Endodermal cell (in vitro differentiated cells): ENCODE results near the gene SEMA6C. TPM values are rescaled to one million over a fixed set of nuclear protein-coding genes. Genes with fewer than 3 reads are reported as not detected.

Source experiments
- DNase-seq: peaks from one replicate; pipeline ENCODE4 v3.0.0-alpha.2; 2017
- H3K27ac ChIP-seq: 2 replicates; pipeline ENCODE4 v1.5.1; 2013; ENCODE audit warnings: mild to moderate bottlenecking, low read depth, low read length, moderate library complexity
- H3K27me3 ChIP-seq: 2 replicates; pipeline ENCODE4 v1.6.1; 2013; ENCODE audit warnings: mild to moderate bottlenecking, low read length, moderate library complexity; ENCODE audit not compliant: insufficient read depth, control insufficient read depth, poor library complexity, severe bottlenecking
- H3K36me3 ChIP-seq: 2 replicates; pipeline ENCODE4 v1.7.0; 2013; ENCODE audit warnings: mild to moderate bottlenecking, low read length, moderate library complexity; ENCODE audit not compliant: control insufficient read depth, insufficient read depth
- H3K4me1 ChIP-seq: one replicate; pipeline ENCODE4 v1.7.0; 2013; ENCODE audit warnings: low read length; ENCODE audit not compliant: control insufficient read depth, insufficient read depth
- H3K4me3 ChIP-seq: 2 replicates; pipeline ENCODE4 v1.5.1; 2013; ENCODE audit warnings: mild to moderate bottlenecking, low read length, moderate library complexity
- H3K9ac ChIP-seq: 2 replicates; pipeline ENCODE4 v1.6.1; 2013; ENCODE audit warnings: mild to moderate bottlenecking, low read length, moderate library complexity; ENCODE audit not compliant: poor library complexity, severe bottlenecking; ENCODE audit errors: extremely low read depth
- H3K9me3 ChIP-seq: 2 replicates; pipeline ENCODE4 v1.6.1; 2013; ENCODE audit warnings: mild to moderate bottlenecking, low read length, moderate library complexity; ENCODE audit not compliant: control insufficient read depth
- H3K27ac Mint-ChIP-seq: 2 replicates; pipeline ENCODE4 v1.8.0; 2020; ENCODE audit warnings: mixed read lengths
- H3K27me3 Mint-ChIP-seq: 2 replicates; pipeline ENCODE4 v1.8.0; 2021; ENCODE audit warnings: mild to moderate bottlenecking, mixed read lengths; ENCODE audit not compliant: insufficient read depth
- H3K36me3 Mint-ChIP-seq: 2 replicates; pipeline ENCODE4 v1.8.0; 2020; ENCODE audit warnings: low read depth, mixed read lengths
- H3K4me1 Mint-ChIP-seq: 2 replicates; pipeline ENCODE4 v1.8.0; 2020; ENCODE audit warnings: mixed read lengths
- H3K4me3 Mint-ChIP-seq: 2 replicates; pipeline ENCODE4 v1.8.0; 2020; ENCODE audit warnings: mild to moderate bottlenecking, moderate library complexity, mixed read lengths
- H3K9me3 Mint-ChIP-seq: 2 replicates; pipeline ENCODE4 v1.8.0; 2020; ENCODE audit warnings: mild to moderate bottlenecking, mixed read lengths
- CTCF ChIP-seq: fragments of 200-600 bp; sonication (generic); conservative IDR thresholded peaks from 2 replicates; pipeline ENCODE4 v1.5.0; 2021; ENCODE audit warnings: antibody characterized with exemption, mild to moderate bottlenecking
- WGBS, 2 experiments: methylation state at CpG; one replicate each; pipeline versions ENCODE4 v1.1.5 to v1.1.7; 2013; ENCODE audit warnings: missing lambda C conversion rate in 2 of 2, mixed read lengths in 1 of 2; ENCODE audit not compliant: insufficient coverage in 1 of 2, insufficient read length in 1 of 2; 5-methylcytosine and 5-hydroxymethylcytosine counted together
- total RNA-seq, 2 donors: library from RNA; stranded (reverse); fragmentation: NEBNext Ultra II Directional in 1 of 2; extraction: Animal tissue kit (Norgen Biotek cat#: 25700) in 1 of 2; gene quantifications; 2 replicates in 1 of 2; 3 replicates in 1 of 2; pipeline ENCODE4 v1.2.1, GENCODE V29; 2021

SEMA6C gene
- total RNA-seq, 2 donors from 2014 or later: 23.8 to 26.5 TPM

GRCh38 chr1:151156515-151156819, 10.0 kb upstream of the SEMA6C start, which contains the start of gene TNFAIP8L2:
TNFAIP8L2 (plus strand) TSS chr1:151156649; CDS start chr1:151158698, 2,049 bp downstream.
- H3K27ac ChIP-seq: no peak within 1 kb of the TSS
- no peaks in the 10 kb centered on the region for H3K4me1 ChIP-seq
- H3K9me3 ChIP-seq: no peaks in the 10 kb centered on the region
- Mint-ChIP-seq H3K36me3 (peaks cover 26% of the 10 kb centered on the region), H3K4me1 (peaks cover 2% of the 10 kb centered on the region), H3K9me3 (no peaks in the 10 kb centered on the region), H3K27ac (no peak within 1 kb of the TSS), H3K4me3 (no peak within 1 kb of the TSS), H3K27me3 (no peaks in the 10 kb centered on the region)
- no peak within 1 kb of the TSS for H3K9ac ChIP-seq
- H3K4me3 ChIP-seq: no peak within 1 kb of the TSS
- peaks cover 38% of the 10 kb centered on the region for H3K36me3 ChIP-seq
- no peak for TF ChIP-seq CTCF
- WGBS, 2 experiments: 77 to 89% methylated on average over 3 to 4 of the region's 4 CpGs
- H3K27me3 ChIP-seq: no peaks in the 10 kb centered on the region
- peak; percentile 63 for DNase-seq

- Histone ChIP-seq H3K27ac (no peak overlapping the region), H3K9me3 (no peaks in the 10 kb centered on the region), H3K4me3 (peak overlapping the region; percentile 92), H3K9ac (no peak overlapping the region), H3K27me3 (no peaks in the 10 kb centered on the region), H3K36me3 (no peaks in the 10 kb centered on the region), H3K4me1 (no peaks in the 10 kb centered on the region)
- 82 to 100% methylated on average over 1 to 2 of the region's 2 CpGs for WGBS, 2 experiments
- peaks cover 27% of the 10 kb centered on the region for H3K4me1 Mint-ChIP-seq
- H3K27me3 Mint-ChIP-seq: peaks cover 11% of the 10 kb centered on the region
- H3K4me3 Mint-ChIP-seq: no peak overlapping the region
- TF ChIP-seq CTCF: no peak
- H3K36me3 Mint-ChIP-seq: no peaks in the 10 kb centered on the region
- H3K9me3 Mint-ChIP-seq: no peaks in the 10 kb centered on the region
- no peak overlapping the region for H3K27ac Mint-ChIP-seq
- no peak for DNase-seq
These were observed 1.2 kb upstream of the SEMA6C start for GRCh38 chr1:151147665-151148064.

DNA sequence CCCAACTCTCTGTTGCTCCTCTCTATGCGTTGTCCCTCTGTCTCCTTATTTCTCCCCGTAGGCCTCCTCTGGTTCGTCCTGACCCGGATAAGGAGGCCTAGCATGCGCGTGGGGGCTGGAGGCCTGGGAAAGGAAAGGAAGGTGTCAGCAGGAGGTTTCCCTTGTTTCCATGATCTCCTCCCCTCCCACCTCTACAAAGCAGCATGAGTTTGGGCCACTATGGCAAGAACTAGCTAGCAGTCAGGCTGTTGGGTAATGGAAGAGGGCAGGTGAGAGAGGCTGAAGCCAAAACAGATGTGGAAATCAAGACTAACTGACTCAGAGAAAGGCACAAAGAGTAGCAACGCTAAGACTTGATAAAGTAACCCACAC, 687 bp upstream of the SEMA6C start:
- H3K27me3 ChIP-seq: no peaks in the 10 kb centered on the region
- Mint-ChIP-seq H3K36me3 (no peaks in the 10 kb centered on the region), H3K4me3 (peak overlapping the region; percentile 85), H3K4me1 (peaks cover 27% of the 10 kb centered on the region), H3K27ac (no peak overlapping the region), H3K9me3 (no peaks in the 10 kb centered on the region), H3K27me3 (peaks cover 11% of the 10 kb centered on the region)
- peak overlapping the region; percentile 51 for H3K9ac ChIP-seq
- no peak overlapping the region for H3K27ac ChIP-seq
- H3K4me3 ChIP-seq: peak overlapping the region; percentile 92
- TF ChIP-seq CTCF: no peak
- H3K4me1 ChIP-seq: no peaks in the 10 kb centered on the region
- whole genome bisulfite sequencing, 2 experiments: 17% methylated on average over 7 of the region's 7 CpGs; no CpG with 5 or more reads in 1 of the 2 experiments
- peaks cover 3% of the 10 kb centered on the region for H3K36me3 ChIP-seq
- no peaks in the 10 kb centered on the region for H3K9me3 ChIP-seq
- no peak for DNase-seq
